Hematopoietic multipotent progenitor cell treated with erythropoietin and hydrocortisone succinate and interleukin-3 and kit ligand, for 6 days (in vitro differentiated cells): ENCODE data around the gene RPL7A.
"Not testable (repeated sequence)": the region's sequence is repeated elsewhere in the genome, so short reads cannot be mapped to it uniquely, and the experiment has no call there.

Experiments used
- DNase-seq: peaks from one replicate; pipeline ENCODE4 v3.0.0-alpha.2; 2015

The RPL7A gene

DNA sequence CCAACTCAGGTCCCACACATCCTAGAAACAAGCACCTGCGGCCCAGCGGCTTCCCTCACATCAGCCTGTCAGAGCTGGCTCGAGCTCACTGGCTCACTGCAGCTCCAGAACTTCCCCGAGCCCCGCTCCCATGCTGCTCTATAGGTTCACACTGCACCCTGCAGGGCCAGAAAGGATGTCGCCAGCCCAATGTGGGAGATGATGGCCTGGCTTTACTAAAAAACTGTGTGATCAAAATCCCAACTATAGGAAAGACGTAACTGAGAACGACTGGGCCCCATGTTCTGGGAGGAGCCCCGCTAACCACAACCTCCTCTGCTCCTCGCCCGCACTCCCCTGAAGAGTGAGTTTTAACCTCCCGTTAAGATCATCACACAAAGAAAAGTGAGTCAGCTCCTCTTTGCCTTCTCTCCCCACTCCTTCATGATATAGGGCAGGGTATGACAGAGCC, 23.3 kb downstream of the RPL7A start:
- DNase-seq = peak; percentile 75

DNA sequence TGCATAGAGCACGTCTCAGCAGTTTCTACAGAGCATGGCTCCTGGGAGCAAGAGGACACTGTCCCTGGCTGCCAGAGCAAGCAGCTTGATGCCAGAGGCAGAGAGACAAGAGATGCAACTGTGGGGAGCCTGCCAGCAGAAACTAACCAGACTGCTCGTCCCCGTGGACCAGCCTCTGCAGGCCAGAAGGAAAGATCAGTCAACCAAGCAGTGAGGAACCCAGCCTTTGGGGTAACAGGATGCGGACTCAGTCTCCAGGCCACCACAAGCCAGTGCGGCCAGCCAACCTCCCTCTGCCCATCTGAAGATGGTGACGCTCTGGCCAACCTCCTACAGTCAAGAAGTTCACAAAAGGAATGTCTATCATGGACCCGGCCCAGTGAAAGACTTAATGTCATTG, 24.1 kb downstream of the RPL7A start:
- DNase-seq = no peak

DNA sequence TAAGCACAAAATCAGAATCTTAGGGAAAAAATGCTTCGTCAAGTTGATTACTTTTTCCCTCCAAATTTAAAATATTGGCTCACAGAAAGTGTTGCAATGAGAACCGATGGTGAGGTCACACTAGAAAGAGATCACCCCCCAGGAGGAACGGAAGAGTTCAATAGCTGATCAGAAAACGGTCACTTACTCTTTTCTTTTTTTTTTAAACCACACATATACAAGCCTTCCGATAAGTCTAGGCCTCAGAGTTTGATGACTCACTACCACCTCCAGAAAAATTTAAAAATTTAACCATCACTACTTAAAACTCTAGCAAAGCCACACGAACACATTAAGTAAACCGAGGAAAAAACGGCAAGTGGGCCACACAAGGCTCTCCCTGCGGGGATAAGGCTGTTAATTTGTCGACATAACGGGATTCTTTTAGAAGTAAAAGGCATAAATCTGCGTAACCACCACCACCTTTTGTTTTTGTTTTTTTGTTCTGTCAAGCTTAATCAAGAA, 26.6 kb downstream of the RPL7A start:
- peak; percentile 76 for DNase-seq

DNA sequence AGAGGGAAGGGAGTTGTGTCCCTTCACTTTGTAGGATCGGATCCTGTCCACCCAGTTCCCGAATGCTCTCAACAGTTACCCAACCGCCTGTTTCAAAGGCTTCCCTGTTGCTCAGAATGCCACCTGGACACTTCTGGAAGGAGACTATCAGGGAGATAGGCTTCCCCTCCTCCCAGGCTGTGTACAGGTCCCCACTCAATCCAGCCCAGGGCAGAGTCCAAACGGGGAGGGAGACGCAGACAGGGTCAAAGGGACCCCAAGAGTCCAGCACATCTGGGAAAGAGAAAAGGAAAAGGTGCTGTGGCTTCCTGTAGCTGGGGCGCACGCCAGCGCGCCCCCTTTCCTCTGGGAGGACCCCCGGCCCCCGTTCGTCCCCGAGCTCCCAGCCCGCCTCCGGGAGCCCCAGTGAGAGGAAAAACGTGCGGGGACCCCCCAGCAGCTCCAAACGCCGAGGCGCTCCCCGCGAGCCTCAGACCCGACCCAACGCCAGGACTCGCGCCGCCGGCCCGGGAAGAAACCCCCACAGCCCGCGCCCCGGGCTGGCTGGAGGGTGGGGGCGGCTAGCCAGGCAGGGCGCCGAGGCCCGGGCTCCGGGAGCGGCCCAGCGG, 27.2 kb downstream of the RPL7A start:
- DNase-seq = peak; percentile 60

DNA sequence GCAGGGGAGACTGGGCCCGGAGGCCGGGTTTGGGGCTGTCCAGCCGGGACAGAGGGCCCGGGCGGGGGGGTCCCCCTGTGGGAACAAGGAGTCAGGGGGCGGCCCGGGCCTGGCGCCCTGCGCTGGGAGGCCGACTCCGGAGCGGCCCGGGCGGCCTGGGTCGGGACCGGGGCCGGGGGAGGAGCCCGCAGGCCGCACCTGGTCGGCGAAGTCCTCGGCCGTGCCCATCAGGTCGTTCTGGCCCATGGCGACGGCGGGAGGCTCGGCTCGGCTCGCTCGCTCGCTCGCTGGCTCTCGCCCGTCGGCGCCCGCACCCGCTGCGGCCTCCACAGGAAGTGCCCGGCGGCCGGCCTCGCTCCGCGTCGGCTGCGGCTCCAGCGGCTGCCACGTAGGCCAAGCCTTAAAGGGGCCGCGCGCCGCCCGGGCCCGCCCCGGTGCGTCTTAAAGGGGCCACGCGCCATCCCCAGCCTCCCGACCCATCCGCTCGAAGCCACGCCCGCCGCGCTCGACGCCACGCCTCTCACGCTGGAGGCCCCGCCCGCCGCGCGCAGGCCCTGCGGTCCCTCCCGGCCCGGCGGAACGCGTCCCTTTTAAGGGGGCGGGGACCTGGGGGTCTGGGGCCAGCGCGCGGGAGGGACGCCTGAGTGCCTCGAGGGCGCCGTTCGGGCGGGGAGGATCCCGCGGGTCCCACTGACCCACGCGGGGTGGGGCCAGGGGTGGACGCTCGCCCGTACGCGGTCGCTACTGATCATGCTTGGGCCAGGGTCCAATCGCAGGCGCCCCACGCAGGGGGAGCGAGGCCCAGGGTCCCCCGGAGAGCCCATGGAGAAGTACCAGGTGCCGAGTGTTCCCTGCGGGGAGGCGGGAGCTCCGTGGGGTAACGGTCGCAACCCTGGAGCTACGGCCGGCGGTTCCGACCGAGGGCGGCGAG, 28.0 kb downstream of the RPL7A start, which contains the start of the genes STKLD1 and SURF4:
STKLD1 (plus strand) TSS at position 643 of the 931 bp plus-strand sequence; CDS start at position 751, 108 bp downstream.
SURF4 (minus strand) TSS at position 337 of the 931 bp plus-strand sequence; CDS start at position 246, 91 bp downstream.
- peak; percentile 96 for DNase-seq

DNA sequence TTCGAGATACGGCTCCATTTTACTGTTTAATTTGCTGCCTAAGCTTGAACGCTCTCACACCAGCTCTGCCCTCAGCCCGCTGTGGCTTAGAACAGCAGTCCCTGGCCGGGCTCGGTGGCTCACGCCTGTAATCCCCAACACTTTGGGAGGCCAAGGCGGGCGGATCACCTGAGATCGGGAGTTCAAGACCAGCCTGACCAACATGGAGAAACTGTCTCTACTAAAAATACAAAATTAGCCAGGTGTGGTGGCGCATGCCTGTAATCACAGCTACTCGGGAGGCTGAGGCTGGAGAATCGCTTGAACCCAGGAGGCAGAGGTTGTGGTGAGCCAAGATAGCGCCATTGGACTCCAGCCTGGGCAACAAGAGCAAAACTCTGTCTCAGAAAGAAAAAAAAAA, 29.3 kb downstream of the RPL7A start:
- DNase-seq = not testable (repeated sequence)

DNA sequence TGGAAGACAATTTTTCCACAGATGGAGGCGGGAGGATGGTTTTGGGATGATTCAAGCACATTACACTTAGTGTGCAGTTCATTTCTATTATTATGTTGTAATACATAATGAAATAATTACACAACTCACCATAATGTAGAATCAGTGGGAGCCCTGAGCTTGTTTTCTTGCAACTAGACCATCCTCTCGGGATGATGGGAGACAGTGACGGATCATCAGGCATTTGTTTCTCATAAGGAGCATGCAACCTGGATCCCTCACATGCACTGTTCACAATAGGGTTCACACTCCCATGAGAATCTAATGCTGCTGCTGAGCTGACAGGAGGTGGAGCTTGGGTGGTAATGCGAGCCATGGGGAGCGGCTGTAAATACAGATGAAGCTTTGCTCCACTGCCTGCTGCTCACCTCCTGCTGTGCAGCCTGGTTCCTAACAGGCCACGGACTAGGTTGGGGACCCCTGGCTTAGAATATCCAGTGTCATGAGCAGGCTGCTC, 29.8 kb downstream of the RPL7A start:
- DNase-seq = peak; percentile 44

DNA sequence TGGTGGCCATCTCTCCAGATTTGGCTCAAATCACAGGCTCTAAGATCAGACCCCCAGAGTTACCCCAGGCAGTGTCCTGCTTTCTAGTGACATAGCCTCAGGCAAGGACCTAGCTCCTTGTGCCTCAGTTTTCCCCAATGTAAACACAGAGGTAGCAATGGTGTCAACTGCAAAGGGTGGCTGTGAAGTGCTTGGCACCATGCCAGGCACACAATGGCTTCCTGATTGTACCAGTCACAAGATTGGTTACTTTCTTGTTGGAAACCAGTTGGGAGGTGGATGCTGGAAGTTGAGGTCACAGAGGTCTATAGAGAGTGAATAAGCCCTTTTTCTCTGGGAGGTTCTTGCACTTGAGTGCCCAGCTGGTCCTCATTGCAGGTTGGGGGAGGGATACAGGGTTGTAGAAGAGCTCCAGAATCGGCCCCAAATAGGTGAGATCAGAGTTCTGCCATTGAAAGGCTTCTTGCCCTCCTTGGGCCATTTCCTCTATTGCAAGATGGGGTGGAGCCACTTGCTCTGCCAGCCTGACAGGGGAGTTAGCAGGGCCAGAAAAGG, 30.5 kb downstream of the RPL7A start:
- peak; percentile 47 for DNase-seq

DNA sequence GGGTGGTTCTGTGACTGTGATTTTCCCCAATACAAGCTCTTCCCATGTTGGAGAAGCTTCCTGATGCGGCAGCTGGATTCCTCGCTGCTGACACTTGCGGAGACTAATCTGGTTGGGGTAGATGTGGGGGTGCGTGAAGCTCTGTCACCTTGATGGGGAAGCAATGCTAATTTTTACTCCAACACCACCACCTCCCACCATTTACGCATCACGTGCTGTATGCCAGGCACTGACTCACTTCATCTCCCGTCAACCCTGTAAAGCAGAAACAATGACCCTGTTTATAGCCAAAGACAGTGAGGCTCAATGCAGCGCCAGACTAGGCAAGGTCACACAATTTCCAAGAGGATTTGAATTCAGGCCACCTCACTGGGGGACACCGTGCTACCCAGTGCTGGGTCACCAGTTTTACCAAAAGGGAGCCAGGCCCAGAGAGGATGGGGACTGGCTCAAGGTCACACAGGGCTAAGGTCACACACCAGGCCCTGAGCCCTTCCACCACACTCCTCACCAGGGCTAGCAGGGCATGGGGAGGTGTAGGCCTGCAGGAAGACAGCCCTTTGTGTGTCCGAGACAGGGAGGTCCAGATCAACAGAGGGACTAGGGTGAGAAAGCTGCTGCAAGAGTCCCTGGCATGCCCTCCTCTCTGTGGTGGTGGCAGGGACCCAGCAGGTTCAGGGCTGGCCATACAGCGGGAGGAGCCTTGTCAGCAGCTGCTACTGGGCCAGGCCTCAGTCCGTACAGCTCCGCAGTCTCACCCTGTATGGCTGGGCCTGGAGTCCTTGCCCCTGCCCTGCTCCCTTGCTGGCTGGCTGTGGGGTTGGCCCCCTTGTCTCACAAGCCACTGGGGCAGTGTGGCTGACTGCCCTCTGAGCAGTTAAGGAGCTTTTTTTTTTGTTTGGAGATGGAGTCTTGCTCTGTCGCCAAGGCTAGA, 31.4 kb downstream of the RPL7A start:
- DNase-seq = no peak

DNA sequence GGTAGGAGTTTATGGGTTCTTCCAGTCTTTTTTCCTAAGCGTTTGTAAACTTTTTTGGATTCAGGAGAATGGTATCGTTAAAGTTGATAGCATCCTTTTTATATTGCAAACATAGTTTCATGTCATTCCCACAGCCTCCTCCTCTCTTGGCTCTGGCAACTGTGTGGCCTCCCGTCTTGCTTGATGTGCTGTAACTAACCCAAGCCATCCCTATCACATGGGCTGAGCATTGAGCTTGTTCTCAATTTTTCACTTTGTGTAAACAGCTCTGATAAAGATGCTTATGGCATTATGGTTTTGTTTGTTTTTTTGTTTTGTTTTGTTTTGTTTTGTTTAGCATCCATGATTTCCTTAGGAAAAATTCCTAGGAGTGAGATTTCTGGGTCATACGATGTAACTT, 32.7 kb downstream of the RPL7A start:
- no peak for DNase-seq

DNA sequence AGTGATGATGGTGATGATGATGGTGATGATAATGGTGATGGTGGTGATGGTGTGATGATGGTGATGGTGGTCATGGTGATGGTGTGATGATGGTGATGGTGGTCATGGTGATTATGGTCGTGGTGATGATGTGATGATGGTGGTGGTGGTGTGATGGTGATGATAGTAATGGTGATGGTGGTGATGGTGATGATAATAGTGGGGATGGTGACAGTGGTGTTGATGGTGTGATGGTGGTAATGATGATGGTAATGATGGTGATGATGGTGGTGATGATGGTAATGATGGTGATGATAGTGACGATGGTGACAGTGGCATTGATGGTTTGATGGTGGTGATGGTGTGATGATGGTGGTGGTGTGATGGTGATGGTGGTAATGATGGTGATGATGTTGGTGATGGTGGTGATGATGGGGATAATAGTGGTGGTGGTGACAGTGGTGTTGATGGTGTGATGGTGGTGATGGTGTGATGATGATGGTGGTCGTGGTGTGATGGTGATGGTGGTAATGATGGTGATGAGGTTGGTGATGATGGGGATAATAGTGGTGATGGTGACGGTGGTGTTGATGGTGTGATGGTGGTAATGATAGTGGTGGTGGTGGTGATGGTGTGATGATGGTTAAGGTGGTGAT, 34.6 kb downstream of the RPL7A start:
- DNase-seq = no peak

DNA sequence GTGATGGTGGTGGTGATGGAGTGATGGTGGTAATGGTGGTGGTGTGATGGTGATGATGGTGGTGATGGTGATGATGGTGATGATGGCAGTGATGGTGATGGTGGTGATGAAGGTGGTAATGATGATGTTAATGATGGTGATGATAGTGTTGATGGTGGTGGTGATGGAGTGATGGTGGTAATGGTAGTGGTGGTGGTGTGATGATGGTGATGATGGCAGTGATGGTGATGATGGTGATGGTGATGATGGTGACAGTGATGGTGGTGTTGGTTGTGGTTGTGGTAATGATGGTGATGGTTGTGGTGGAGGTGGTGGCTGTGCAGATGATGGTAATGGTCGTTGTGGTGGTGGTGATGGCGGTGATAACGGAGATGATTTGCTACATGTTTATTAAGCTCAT, 35.4 kb downstream of the RPL7A start:
- no peak for DNase-seq

DNA sequence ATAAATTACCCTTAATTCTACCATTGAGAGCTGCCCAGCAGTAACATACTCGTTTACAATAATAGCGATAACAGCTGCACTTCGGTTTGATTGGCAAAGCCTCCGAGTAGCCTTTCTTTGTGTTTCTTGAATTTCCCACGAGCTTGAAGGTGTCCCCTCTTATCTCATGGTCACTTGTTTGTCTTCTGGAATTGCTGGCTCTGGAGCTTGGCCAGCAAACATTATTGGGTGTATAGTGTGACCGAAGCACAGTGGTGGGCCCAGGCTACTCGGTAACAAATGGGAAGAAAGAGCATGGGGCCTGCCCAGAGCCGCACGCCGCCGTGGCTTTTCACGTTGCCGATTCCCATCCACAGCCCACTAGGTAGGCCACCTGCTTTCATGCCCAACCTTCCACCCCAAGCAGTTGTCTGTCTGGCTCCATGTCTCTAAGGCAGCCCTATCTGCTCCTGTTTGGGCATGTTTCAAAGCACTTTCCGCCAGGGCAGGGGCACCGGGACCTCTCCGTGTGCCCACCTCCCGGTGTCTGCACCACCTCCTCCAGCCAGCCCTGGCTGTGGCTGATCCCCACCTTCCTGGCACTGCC, 36.8 kb downstream of the RPL7A start:
- no peak for DNase-seq

DNA sequence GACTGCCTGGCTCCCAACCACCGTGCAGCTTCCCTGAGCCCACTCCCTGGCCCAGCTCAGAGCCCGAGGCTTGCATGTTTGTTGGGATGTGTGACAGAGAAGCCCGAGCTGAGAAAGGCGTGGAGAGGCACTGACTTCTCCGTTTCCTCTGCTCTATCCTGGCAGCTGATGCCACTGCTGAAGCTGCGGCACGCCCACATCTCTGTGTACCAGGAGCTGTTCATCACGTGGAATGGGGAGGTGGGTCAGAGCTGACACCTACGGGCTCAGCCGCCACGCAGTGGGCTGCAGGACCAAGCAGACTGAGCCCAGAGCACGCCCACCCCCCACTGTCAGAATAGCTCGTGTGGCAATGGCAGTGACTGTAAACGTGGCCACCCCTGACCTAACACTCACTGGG, 37.4 kb downstream of the RPL7A start:
- no peak for DNase-seq

DNA sequence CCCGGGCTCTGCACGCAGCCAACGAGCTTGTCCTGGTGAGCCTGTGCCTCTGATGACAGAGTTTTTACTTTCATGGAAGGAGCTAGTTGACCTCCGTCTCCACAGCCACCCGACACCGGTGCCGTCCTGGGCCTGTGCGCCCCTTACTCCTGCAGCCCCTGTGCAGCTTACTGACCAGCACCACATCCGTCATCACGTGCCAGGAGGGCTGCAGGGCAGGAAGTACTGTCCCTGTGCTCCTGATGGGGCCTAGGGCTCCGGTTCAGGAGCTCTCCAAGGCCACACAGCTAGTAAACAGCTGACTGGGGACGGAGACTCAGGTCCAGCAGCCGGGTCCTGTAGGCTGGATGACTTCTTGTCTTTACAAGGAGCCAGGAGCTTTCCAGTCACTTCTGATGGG, 38.3 kb downstream of the RPL7A start:
- no peak for DNase-seq

DNA sequence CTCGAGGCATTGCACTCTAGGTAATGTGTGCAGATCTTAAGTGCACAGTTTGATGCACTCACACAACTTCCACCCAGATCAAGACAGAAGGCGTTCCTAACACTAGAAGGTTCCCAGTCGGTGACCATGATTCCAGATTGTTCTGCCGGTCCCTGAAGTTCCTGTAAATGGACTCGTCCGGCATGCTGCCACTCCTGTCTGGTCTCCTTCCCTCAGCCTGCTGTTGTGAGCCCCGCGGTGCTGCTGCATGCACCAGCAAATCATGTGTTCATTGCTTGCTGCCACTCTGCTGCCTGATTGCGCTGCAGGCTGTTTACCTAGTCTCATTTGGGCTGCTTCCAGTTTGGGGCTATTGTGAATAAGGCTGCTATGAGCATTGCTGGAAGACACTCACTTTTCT, 39.7 kb downstream of the RPL7A start:
- no peak for DNase-seq

DNA sequence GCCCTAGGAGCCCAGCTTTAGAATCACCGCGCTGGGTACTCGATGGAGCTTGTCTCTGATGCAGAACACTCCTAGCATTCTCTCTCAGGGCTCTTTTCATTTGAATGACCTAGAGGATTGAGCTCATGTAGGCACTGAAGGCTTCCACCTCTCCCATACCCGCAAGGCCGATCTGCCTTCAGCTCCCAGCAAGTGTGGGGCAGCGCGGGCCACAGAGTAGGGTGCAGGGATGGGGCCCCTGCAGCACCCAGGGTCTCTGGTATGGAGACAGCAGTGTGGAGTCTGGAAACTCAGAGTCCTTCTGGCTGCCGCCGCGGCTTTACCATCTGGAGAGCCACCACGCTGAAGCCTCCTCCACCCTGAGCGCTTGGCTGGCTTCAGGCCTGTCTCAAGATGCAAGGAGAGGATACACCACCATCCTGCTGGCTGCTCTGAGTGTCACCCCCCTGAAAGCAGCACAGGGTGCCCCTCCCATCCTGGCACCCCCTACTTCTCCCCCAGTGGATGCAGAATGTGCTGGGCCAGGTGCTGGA, 41.1 kb downstream of the RPL7A start:
- DNase-seq = no peak

DNA sequence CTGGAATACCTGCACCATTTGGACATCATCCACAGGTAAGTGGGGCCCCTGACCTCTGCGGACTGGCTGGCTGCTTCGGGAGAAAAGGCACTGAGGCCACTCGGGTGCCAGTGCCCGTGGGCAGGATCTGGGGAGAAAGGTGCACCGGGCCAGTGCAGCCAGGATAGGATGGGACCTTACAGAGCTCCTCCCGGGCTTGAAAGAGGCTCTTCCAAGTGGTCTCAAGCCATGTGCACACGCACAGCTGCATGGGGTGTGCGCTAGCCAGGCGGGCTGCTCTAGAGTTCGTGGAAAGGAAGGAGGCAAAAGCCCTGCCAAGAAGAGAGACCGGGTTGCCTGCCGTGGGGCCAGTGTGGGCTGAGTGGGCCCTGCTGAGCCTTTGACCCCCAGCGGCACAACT, 41.5 kb downstream of the RPL7A start:
- DNase-seq = no peak

DNA sequence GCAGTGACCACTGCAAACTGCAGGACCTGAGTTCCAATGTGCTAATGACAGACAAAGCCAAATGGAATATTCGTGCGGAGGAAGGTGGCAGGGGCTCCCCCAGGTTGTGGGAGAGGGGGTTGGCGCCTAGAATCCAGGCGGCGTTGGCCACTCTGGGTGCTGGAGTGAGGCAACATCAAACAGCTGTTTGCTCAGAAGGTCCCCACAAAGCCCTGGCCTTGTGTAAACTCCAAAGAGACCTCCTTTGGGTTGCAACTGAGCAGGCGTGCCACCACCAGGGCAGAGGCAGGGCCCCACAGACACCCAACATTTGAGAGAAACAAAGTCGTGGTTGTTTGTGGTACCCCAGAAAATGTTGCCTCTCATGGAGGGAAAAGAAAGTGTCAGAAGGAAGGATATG, 42.7 kb downstream of the RPL7A start:
- no peak for DNase-seq

DNA sequence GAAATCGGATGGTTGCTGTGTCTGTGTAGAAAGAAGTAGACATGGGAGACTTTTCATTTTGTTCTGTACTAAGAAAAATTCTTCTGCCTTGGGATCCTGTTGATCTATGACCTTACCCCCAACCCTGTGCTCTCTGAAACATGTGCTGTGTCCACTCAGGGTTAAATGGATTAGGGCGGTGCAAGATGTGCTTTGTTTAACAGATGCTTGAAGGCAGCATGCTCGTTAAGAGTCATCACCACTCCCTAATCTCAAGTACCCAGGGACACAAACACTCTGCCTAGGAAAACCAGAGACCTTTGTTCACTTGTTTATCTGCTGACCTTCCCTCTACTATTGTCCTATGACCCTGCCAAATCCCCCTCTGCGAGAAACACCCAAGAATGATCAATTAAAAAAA, 43.4 kb downstream of the RPL7A start:
- DNase-seq = not testable (repeated sequence)

DNA sequence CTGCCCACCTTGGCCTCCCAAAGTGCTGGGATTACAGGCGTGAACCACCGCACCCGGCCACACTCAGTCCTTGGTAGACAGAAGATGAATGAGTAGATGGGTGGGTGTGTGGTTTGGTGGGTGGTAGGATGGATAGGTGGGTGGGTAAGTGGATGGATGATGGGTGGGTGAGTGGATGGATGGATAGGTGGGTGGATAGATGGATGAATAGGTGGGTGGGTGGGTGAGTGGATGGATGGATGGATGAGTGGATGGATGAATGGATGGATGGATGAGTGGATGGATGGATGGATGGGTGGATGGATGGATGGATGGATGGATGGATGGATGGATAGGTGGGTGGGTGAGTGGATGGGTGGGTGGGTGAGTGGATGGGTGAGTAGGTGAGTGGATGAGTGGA, 44.3 kb downstream of the RPL7A start:
- not testable (repeated sequence) for DNase-seq
